ENCODE data around the gene ILRUN.
A peak's percentile ranks its signal among the peaks of the same experiment; 100 is the strongest.
"Not testable (repeated sequence)": the region's sequence is repeated elsewhere in the genome, so short reads cannot be mapped to it uniquely, and the experiment has no call there.

ILRUN gene

DNA sequence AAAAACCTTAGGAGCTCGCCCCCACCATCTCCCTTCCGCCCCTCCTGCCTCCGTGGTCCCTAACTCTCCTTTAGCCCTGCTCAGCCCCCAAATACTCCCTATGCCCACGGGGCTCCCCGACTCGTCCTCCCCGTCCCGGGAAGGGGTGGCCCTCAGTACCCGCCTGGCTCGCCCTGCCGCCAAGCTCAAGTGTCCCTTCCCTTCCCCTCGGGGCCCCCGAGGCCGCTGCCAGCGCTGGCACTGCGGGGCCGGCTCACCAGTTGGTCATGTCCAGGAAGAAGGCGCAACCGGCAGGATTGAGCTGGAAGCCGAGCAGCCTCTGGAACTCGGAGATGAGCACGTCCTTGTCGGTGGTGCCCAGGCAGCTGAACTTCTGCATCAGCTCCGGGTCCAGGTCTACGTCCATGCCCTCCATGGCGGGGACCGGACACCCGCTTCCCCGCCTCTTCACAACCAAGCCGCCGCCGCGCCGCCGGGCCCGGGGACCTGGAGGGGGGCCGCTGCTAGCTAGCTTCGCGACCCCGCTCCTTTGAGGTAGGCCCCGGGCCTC lies 303 bp downstream of the ILRUN start:
- DNase-seq: peak; percentile 89

DNA sequence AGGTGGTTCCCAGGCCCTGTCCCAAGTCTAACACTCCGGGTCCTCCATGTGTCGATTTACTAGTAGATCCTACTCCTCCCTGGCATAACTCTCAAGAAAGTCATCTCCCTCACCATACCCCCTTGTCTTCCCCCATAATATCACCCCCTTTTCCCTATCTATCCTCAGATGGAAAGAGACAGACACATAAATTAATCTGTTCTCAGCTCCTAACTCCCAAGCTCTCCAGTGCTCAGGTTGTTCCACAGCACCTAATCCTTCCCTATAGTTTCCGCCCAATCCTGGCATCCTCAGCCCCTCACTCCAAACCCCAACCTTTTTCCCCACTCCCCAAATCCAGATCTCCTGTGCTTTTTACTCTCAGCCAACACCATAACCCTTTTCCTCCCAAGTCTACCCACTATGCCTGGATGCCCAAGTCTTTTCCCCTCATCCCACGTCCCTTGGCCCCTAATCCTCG lies 808 bp downstream of the ILRUN start:
- DNase-seq: no peak

DNA sequence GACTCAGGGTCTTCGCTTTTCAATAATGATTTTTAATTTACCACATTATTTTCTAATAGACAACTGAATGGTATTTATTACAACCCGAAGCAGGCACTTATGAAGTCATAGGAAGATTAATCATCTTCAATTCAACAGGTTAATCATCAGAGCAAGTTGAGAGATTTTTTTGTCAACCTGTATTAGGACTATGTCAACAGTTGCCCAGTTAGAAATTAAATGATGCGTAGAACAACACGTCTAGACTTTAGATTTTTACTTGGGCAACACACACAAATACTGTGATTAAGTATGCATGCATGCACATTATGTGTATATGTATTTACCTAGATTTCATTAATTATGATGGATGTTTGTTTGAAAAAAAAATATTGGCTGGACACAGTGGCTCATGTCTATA lies 4.3 kb downstream of the ILRUN start:
- DNase-seq: no peak

DNA sequence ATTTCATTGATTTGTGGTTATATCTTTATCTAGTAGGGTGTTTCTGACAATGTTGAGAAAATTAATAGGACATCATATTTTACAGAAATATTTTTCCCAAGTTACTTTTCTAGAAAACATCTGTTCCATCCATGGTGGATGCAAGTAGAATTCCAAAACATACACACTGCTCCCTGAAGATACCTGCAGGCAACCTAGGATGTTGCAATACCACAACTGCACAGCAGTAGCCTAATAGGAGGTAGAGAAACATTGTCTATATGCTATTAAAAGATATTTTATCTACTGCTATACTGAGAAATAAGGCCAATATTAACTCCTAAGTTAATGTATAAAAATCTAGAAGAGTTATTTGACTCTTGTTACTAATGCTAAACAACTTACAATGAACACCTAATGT lies 6.8 kb downstream of the ILRUN start:
- DNase-seq: no peak

DNA sequence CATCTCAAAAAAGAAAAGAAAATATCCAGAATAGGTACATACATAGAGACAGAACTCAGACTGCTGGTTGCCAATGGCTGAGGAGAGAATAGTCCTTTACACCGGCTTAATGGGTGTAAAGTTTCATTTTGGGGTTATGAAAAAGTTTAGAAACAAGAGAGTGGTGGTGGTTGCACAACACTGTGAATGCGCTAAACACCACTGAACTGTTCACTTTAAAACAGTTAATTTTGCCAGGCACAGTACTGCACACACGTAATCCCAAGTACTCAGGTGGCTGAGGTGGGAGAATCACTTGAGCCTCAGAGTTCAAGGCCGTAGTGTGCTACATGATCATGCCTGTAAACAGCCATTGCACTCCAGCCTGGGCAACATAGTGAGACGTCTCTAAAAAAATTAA lies 7.6 kb downstream of the ILRUN start:
- no peak for DNase-seq

GRCh38 chr6:34684919-34685318 lies 11.6 kb downstream of the ILRUN start:
- no peak for DNase-seq

DNA sequence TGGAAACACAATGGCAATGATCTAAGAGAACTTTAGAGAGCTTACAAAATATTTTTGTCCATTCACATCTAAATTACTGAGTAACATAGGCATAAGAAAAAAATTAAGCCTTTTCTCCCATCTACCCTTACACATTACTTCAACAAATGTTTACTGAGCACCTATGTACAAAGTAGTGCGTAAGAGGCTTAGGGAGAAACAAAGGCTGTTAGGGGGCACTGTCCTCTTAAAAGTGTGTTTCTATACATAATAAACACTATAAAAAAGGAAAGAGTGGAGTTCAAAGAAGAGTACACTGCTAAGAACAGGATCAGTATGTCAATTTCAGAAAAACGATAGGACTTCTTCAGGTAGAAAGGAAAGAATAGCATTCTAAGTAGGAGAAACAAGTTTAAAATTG lies 12.2 kb downstream of the ILRUN start:
- DNase-seq: no peak

DNA sequence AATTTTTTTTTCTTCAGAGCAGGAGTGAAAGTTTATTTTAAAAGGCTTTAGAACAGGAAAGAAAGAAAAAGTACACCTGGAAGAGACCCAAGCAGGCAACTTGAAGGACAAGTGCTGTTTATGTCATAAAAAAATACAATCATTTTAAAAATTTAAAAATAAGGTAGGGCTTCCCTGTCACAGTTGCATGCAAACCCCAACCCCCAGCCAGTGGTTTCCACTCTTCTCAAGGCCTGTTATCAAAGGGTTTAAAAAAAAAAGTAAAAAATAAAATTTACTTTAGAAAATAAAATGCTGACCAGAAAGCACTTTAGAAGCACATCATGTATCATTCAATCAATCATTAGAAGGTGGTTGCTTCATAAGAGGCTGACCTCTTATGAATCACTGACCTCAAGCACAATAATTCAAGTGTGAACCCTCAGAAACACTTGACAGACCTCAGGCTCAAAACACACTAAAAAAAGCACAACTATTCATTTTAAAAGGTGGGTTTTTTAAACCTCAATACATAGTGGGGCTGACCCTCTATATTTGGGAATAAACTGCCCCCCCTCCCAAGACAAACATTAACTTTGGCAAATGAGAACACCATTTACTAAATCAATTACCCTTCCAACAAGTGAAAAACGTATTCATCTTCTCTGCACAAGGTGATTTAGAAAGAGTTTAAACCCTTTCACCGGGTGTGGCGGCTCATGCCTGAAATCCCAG lies 15.6 kb downstream of the ILRUN start:
- DNase-seq: no peak

- not testable (repeated sequence) for DNase-seq
Measured at GRCh38 chr6:34680313-34680712, 16.3 kb downstream of the ILRUN start.

DNA sequence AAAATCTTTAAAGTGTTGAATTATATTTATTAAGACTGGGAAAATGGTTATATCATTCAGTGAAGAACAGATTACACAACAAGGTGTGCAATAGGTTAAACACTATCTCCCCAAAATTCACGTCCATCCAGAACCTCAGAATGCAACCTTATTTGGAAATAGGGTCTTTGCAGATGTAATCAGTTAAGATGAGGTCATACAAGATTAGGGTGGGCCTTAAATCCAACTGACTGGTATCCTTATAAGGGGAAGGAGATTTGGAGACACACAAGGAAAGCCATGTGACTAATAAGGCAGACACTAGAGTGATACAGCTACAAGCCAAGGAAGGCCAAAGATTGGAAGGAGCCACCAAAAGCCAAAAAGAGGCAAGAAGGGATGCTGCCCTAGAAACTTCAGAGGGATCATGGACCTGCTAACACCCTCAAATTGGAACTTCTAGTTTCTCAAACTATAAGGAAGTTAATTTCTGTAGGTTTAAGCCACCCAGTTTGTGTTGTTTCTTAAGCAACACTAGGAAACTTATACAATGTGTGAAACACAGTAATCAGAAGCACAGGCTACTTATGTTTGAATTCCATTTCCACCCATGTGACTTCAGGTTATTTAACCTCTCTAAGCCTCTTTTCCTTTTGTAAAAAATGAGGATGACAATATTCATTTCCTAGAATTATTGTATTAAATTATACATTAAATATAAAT lies 16.9 kb downstream of the ILRUN start:
- DNase-seq: no peak

- DNase-seq: no peak
Measured at GRCh38 chr6:34676140-34676539, 20.4 kb downstream of the ILRUN start.

GRCh38 chr6:34674930-34675329 lies 21.6 kb downstream of the ILRUN start:
- DNase-seq: not testable (repeated sequence)

GRCh38 chr6:34674268-34674639 lies 22.3 kb downstream of the ILRUN start:
- DNase-seq: no peak

DNA sequence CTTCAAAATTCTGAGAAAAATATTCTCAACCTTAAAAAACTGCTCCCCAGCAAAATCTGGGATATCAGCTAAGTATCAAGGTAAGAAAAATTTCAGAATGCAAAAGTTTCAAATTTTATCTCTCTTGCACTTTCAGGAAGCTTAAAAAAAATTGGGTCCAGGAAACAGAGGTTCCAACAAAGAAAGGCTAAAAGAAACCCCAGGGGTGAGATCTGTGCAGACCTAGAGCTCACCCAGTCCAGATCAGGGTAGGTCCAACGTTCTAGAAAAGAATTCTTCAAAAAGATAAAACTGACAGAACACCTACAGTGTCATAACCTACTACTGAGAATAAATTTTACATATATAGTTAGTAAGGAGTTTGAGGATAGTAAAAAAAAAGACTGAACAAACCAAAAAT lies 23.5 kb downstream of the ILRUN start:
- no peak for DNase-seq

GRCh38 chr6:34672657-34673043 lies 23.9 kb downstream of the ILRUN start:
- no peak for DNase-seq

GRCh38 chr6:34671801-34672656 lies 24.5 kb downstream of the ILRUN start:
- no peak for DNase-seq

DNA sequence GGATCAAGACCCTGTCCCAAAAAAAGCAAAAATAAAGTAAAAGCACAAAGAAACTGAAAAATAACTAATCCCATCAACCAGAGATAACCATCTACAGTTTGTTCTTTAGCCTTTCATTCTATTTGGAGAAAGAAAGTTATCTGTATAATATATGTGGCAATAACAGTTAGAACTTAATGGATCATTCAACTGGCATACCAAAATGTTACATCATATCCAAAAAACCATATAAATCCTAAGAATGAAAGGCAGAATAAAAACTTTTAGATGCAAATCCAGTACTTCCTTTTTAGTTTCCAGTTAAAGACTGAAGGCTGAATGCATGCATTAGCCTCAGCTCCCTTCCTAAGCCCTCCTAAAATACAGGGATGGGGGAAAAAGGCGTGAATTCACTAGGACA lies 25.2 kb downstream of the ILRUN start:
- no peak for DNase-seq

- DNase-seq: not testable (repeated sequence)
Measured at GRCh38 chr6:34668799-34669198, 27.8 kb downstream of the ILRUN start.

- DNase-seq: no peak
Measured at GRCh38 chr6:34667481-34668238, 28.9 kb downstream of the ILRUN start.

GRCh38 chr6:34665019-34665418 lies 31.5 kb downstream of the ILRUN start:
- no peak for DNase-seq

GRCh38 chr6:34664256-34664971 lies 32.2 kb downstream of the ILRUN start:
- no peak for DNase-seq

GRCh38 chr6:34663831-34664255 lies 32.7 kb downstream of the ILRUN start:
- DNase-seq: no peak
